Hematopoietic multipotent progenitor cell treated with erythropoietin and hydrocortisone succinate and interleukin-3 and kit ligand, for 8 days (in vitro differentiated cells): ENCODE data around the gene LRRC49.

ENCODE experiments used
- DNase-seq: peaks from one replicate; pipeline ENCODE4 v3.0.0-alpha.2; 2015

Gene LRRC49

GRCh38 chr15:71057581-71057980, 165.0 kb downstream of the LRRC49 start:
- DNase-seq: no peak

GRCh38 chr15:71060983-71061382, 168.4 kb downstream of the LRRC49 start:
- DNase-seq: no peak

DNA sequence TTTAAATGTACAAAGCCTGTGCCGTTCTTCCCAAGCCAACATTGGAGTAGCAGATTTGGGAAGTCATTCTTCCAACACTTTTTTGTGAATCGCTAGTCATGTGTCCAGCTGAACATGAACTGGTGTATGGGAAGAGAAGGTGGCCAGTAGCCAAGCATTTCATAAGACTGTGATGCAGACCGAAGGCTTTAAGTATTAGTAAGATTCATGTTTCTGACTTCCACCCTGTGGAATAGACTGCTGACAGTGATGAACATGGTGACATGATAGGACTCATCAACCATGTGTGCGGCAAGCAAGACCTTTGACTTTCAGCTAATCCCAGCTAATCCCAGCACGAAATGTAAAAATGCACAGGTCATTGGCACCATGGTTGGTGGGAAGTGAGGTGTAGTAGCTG, 174.4 kb downstream of the LRRC49 start:
- no peak for DNase-seq

DNA sequence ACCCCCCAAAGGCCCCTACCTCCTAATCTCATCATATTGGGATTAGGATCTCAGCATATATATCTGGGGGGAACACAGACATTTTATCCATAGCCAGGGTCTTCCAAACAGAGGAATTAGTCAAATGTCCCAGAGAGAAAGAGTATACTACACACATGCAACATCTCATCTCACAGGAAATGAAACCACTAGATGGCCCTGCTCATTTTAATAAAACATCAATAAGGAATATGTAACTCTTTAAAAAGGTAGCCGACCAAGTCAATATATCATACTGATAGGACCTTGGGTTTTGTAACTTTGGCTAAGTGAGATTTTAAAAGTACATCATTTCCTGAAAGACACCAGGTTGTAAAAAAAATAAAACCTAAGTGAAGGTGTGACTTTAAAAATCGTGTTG, 177.1 kb downstream of the LRRC49 start:
- no peak for DNase-seq

DNA sequence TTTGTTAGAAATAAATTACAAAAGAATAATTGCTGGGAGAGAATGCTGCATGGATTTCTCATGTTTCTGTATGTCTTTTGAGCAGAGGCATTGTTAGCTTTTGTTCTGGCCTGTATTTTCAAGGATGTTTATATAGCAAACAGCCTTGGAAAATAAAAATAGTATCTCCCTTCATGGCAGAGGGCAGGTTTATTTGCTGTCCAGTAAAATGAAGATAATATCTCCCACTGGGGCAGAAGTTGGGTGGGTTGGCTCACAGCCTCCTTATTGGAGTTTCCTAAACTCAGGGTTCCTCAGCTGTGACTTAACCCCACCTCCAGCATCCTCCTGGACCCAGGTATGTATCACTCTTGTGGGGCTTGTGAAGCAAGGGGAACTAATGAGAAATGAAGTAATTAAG, 178.9 kb downstream of the LRRC49 start:
- no peak for DNase-seq

- DNase-seq: no peak
Measured at GRCh38 chr15:71072423-71072822, 179.8 kb downstream of the LRRC49 start.

GRCh38 chr15:71078506-71079207, 186.0 kb downstream of the LRRC49 start:
- DNase-seq: no peak

DNA sequence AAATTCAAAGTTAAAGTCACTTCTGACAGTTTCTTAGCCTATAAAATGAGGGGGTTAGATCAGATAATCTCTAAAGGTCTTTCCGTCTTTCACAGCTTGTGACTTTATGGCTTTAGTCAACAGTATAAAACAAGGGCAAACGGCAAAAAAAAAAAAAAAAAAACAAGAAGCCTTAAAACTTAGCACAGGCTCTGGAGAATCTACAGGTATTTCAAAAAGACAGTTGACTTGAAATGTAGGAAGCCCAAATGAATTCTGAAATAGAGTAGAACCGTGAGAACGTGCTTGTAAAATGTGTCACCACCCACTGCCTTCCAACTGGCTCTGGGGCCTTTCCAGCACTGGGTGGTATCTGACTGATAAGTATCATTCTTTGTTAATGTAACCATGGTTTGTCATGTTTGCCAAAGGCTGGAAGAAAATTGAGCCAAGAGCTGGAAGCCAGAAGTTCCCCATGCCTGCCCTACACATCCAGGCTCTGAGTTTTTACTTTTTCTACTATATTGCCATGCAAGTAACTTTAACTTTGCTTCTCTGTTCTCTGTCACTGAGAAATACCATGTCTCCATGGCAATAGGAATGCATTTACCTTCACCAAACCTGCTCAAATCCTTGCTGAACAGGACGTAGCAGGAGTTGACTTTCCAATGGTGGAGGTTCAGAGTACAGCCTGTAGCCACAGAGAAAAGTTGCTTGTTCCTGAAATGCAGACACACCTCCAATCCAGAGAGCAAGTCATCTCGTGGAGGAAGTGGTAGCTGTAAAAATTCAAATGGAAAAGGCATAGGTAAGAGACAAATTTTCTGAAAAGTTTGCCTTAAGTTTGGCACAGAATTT, 186.8 kb downstream of the LRRC49 start:
- DNase-seq: no peak

DNA sequence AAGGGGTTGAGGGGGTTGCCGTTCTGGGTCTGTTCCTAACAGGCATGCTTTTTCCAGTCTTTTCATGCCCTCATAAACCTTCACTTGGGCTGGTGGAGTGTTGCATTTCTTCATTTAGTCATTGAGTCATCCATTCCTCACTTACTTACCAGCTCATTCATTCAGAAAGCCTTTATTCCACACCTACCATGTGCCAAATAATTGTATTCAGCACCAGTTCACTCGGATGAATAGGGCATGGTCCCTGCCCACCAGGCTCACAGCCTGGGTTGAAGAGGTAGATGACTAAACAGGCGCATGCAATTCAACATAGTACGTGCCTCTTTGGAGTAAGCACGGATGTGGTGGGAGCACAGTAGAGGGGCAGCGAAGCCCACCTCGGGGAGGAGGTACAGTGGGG, 187.5 kb downstream of the LRRC49 start:
- no peak for DNase-seq

DNA sequence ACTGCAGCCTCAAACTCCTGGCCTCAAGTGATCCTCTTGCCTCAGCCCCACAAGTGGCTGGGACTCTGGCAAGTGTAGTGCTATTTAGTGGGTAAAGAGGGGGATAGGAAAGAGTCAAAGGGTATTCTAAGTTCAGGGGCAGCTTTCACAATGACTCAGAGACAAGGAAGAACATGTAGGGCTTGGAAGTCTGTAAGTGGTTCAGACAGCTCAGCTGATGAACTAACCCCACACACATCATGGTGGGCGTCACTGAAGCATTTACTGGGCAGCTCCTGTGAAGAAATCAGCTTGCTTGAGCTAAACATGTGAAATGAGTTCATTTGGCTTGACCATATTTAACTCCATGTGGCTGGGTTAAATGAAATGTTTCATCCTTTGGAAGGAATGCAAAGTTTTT, 188.1 kb downstream of the LRRC49 start:
- DNase-seq: no peak

GRCh38 chr15:71082803-71083202, 190.2 kb downstream of the LRRC49 start:
- DNase-seq: no peak

GRCh38 chr15:71083349-71083748, 190.7 kb downstream of the LRRC49 start:
- DNase-seq: no peak

GRCh38 chr15:71084264-71084663, 191.6 kb downstream of the LRRC49 start:
- DNase-seq: no peak

DNA sequence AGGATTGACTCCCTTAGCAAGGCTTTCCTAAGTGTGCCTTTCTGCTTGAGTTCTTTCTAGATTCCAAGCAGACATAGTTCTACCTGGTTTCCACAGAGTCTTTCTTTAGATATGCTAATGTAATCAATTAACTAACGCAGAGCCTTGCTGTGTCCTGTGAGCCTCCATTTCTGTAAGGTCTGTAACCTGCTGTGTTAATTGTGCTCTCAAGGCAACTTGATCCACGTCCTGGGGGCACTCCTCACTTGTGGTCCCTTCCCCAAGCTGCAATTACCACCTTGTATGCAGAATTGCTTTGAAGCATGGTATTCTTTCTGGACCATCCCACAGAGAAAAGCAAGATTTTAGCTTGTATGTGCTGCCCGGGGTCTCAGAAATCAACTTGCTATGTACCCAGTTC, 193.2 kb downstream of the LRRC49 start:
- no peak for DNase-seq

DNA sequence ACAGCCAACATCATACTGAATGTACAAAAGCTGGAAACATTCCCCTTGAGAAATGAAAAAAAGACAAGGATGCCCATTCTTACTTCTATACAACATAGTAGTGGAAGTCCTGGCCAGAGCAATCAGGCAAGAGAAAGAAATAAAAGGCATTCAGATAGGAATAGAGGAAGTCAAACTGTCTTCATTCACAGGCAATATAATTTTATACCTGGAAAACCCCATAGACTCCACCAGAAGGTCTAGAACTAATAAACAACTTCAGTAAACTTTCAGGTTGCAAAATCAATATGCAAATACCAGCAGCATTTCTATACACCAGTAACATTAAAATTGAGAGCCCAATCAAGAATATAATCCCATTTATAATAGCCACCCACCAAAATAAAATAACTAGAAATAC, 195.5 kb downstream of the LRRC49 start:
- DNase-seq: no peak

GRCh38 chr15:71088683-71089082, 196.1 kb downstream of the LRRC49 start:
- DNase-seq: no peak

- no peak for DNase-seq
Measured at GRCh38 chr15:71089801-71090200, 197.2 kb downstream of the LRRC49 start.

DNA sequence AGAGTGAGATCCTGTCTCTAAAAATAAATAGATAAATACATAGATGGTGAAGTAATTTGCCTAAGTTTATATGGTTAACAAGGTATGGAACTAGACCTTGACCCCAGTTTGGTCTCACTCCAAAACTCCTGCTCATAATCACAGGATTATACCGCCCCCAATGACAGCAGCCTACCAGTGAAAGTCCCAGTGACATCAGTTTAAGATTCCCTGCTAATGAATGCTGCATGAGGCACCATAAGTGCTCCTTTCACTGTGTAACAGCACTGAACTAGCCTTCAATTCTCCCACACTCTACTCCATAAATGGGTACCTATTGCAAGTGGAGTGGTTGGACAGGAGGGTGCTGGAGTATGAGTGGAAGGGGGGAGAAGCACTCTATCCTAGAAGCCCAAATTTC, 199.0 kb downstream of the LRRC49 start:
- no peak for DNase-seq

DNA sequence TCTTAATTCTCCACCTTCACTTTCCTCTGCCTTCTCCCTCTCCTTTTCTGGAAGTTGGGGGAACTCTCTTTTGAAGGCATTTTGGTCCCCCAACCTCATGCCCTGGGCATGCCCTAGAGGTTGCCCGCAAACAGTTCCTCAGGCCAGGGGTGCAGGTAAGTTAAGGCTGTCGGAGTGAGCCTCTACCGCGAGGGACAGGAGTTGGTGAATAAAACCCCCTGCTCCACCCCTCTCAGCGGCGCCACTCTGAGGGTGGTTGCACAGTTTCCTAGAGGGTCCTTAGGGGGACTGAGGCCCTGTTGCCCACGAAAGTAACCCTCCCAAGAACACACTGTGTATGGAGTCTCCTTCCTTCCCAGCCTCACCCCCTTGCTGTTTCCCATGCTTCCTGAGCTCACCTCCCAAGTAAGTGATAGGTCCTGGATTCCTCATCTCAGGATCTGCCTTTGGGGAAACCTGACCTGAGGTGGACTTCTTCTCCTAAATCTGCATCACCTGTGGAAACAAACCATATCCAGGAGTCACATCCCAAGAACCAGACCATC, 199.5 kb downstream of the LRRC49 start:
- DNase-seq: no peak

- no peak for DNase-seq
Measured at GRCh38 chr15:71093054-71094024, 200.7 kb downstream of the LRRC49 start.

- DNase-seq: no peak
Measured at GRCh38 chr15:71094137-71094536, 201.5 kb downstream of the LRRC49 start.

- DNase-seq: no peak
Measured at GRCh38 chr15:71096676-71097075, 204.1 kb downstream of the LRRC49 start.

DNA sequence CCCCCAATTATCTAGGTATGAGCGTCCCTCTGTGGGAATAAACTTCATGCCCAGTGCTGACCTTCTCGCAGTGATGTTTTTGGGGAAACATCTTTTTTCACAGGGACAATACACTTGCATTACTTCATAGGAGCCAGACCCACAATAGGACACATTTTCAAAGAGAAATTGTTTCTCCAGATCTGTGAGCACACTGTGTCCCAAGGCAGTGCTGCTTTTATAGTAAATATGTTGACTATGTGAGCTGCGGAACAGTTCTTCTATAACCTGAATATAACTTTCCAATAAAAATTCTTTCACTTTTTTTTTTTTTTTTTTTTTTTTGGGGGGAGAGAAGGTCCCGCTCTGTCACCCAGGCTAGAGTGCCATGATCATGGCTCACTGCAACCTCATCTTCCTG, 205.3 kb downstream of the LRRC49 start:
- DNase-seq: no peak
